HG03342 (cell line): Measurements from ENCODE around the gene SH3PXD2B.
"Not testable (repeated sequence)": the region's sequence is repeated elsewhere in the genome, so short reads cannot be mapped to it uniquely, and the experiment has no call there.

ENCODE experiments used
- ATAC-seq: cut with Tn5 transposase; IDR thresholded peaks from one replicate; pipeline ENCODE4 v1.9.1; 2021; ENCODE audit warnings: mild to moderate bottlenecking, moderate library complexity; ENCODE audit not compliant: unreplicated experiment

Gene SH3PXD2B

DNA sequence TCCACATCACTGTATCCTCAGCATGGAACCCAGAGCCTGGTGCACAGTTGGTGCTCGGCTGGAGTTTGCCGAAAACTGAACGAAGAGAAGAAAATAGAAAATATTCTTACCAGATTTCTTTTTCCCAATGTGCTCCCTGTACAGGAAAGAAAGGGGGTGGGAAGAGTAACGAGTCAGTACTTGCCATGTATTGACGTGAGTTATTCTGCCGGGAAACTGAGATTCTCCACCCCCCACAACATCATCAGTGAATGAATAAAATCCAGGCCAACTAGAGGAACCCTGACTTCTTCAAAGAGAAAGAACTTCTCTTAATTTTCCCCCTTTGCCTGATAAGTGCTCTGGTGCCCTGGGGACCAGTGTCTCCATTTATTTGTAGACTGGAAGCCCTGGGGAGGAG is 80.6 kb downstream of the SH3PXD2B start:
- ATAC-seq = no peak

DNA sequence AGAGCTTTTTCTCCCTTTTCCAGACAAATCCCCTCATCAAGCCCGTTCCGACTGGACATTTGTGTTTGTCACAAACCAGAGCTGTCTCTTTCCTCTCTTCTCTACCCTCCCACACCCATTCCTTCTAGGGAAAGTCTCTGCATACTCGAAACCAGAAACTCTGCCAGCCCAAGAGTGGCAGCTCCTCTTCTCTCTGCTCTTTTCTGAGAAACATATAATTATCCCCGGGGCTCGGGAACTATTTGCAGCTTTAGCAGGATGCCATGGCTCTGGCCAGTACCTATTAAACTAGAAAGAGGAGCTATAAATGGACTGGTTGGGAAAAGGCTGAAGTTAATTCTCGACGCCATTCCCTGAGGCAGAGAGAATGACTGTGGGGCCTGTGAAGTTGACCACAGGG is 82.6 kb downstream of the SH3PXD2B start:
- no peak for ATAC-seq

DNA sequence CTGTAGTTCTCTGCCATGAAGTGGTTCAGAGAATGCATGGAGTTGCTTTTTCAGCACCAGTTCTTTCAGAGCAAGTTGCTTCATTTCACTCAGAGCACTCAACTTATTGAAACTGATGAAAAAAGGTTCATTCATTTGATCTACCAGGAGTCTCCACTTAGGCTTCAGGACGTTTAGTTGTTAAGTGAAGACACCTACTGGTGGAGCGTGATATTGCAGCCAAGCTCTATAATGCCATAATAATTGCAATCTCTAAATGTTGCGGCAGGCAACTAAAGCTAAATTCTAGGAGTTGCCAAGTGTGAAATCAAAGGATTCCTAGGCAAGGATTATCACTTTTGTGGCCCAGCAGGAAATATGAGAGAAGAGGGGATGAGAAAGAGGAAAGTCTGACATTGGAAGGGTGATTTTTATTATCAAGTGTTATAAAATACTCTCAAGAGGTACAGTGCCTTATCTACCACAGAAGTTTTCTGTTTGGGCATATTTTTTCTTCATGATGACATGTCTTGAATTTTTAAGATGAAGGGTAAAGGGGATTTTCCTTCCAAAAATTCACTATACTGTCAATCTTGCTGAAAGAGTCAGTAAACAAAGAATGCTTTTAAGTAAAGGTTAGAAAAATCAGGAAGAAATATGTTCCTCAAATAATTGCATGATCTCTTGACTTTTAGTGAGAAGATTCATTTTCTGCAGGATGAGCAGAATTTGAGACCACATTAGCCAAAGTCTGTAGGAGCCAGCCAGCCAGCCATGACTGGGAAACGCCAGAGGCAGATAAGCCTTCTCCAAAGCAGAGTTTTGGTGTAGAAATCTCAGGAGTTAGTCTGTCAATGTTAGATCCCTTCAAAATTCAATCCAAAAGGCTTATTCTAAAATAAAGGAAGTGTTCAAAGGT is 83.4 kb downstream of the SH3PXD2B start:
- no peak for ATAC-seq

DNA sequence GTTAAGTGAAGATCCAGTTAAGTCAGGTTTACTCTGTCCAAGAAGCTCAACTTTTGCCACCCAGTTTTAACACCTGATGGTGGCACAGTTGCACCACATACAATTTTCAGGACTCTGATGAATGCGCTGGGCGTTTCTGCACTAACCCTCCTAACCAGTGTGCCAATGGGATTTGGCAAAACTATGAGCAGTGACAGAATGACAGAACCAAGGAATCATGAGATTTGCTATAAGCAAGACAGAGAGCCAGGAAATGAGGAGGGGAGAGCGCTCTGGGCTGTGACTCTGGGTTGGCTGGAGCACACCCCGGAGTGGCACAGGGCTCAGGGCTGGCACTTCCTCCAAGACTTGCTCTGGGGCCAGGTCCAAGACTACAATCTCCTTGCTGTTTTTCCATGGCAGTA is 84.1 kb downstream of the SH3PXD2B start:
- no peak for ATAC-seq

DNA sequence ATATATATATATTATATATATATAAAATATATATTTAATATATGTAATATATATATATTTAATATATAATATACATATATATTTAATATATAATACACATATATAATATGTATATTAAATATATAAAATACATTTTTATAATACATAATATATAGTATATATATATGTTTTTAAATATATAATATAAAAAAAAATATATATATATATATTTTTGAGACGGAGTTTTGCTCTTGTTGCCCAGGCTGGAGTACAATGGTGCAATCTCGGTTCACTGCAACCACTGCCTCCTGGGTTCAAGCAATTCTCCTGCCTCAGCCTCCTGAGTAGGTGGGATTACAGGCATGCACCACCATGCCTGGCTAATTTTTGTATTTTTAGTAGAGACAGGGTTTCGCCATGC is 85.6 kb downstream of the SH3PXD2B start:
- ATAC-seq = not testable (repeated sequence)

DNA sequence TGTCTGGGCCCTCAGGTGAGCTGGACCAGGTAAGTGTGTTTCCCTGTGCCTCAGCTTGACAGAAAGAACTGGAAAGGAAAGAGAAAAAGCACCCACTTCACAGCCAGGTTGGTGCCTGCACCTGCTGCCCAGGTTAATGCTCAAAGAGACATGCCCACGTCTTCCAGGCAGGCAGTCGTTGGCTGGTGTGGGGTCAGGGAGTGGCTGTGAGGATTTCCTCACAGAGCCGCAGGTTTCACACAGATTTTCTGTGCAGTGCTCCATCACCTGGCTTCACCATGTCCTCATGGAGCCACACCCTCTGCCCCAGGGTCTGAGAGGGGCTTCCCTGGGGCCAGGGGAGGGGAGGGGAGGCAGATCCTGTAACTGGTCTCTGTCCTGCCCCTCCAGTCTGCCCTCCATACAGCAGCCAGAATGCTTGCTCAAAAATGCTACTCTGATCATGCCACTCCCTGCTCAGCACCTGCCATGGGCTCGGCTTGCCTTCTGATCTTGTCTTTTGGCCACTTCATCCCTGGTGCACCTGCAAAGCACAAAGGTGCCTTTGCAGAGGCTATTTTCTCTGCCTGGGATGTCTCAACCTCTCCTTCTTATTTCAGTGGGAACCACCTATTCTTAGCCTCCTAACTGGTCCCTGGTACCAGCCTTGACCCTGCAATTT is 88.2 kb downstream of the SH3PXD2B start:
- no peak for ATAC-seq

DNA sequence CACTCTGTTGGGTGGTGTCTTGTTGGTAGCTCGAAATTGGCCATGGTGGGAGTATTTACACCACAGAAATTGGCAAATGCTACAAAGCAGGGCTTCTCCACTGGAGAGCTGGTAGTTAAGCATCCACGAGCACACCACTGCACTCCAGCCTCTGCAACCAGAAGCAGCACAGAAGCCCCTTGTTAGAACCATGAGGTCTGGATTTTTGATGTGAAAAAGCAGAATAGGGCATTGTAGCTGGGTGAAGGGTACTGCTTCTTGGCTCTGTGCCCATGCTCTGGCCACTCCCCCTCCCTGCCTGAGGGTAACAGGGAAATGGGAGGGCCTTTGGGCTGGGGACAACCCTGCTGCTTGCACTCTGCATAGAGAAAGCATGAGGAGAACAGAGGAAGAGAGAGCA is 89.6 kb downstream of the SH3PXD2B start:
- no peak for ATAC-seq

DNA sequence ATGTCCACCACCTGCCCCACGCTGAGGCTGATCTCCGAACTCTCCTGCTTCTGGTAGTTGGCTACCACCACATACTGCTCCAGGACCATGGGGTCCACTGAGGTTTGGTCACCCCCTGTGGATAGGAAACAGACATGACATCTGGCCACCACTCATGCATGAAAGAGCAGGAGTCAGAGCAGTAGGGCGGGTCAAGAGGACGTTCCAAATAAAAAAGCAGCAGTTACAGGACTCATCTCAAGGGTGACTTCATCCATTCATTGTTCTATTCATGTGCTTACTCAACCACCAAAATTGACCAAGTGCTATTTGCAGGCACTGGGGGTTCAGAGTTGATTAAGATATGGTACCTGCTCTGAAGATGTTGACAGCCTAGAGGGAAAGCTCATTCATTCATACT is 91.6 kb downstream of the SH3PXD2B start:
- no peak for ATAC-seq

DNA sequence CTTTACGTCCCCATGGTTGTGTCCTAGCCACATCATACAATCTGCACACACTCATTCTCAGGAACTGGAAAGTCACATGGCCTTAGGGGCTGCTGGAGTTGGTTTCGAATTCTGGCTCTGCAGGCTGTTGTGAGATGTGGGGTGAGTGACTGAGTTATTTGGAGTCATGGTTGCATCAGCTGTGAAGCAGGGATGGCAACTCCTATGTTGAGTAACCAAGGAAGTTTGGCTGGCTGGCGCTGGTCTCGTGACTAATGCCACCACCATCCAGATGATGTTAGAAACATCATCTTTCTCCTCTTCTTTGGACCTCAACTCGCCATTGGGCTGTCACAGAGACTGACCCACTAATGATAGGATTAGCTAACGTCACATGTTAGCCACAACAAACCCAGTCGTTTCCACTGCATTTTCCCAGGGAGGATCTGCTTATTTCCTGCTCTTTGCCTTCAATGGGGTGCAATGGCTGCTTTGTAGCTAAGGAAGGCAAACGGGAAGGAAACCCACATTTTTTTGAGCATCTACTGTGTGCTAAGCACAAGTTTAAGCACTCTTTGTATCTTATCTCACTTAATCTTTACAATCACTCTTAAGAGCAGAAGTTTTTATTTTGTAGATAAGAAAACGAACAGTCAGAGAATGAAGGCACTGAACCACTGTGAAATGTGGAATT is 92.6 kb downstream of the SH3PXD2B start:
- ATAC-seq = no peak

DNA sequence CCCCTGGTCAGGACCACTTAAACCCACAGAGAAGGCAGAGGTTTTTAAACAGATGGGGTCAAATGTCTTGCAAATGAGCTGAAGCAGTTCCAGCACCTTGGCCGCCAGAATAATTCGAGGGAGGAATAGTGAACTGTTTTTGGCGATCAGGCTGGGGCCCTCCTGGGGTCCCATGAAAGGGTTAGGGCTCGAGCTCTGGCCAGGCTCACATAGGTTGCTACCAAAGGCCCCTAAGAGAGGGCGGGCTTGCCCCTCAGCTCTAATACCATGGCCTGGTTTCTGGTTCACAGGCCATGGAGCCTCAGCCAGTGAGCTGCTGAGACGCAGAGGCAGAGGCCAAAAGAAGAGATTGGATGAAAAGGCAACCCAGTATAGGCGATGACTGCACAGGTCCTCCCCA is 96.0 kb downstream of the SH3PXD2B start:
- no peak for ATAC-seq

DNA sequence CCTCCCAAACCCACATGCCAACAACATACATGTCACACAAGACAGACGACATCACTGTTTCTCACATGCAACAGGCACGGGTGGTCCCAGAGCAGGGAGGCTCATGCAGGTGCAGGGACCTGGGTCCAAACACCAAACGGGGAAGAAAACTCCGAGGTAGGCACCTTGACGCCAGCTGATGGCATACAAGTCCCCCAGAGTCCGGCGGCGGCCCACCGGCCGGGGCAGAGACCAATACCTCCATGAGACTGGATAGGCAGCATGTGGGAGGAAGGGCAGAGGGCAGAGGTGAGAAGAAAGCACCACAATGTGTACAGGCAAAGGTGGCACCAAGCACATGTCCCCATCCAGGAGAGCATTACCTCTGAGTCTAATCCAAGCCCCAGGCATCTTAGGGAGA is 97.8 kb downstream of the SH3PXD2B start:
- ATAC-seq = no peak

DNA sequence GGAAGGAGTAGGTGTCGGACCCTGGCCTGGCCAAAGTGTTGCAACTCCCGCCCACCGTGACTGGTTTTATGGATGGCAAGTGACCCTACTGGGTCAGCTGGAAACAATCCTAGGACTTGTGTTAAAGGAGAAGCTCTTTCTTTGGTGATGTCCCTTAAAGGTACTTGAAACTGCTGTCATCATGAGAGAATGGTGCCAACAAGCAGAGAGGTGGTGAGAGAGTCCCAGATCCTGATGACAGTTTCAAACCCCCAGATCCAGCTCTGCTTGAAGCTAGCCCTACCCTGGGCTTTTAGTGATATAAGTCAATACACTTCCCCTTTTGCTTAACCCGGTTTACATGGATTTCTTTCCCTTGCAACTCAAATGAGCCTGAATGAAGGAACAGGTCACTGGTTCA is 98.3 kb downstream of the SH3PXD2B start:
- no peak for ATAC-seq

DNA sequence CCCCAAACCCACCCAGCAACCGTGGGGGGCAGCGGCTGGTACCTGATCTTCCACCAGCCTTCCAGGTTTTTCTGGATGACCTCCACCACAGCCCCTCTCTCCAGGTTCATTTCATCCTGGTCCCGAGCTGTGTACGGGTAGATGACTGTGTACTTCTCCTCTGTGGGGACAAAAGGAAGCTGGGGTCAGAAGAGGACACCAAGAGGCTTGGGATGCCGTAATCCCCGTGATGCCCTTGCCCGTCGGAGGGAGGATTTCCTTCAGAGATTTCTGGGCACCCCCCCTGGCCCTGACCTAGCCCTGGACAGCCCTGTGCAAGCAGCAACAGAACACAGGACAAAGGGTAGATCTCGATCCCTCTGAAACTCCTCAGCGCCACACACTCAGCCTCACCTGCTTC is 100.5 kb downstream of the SH3PXD2B start:
- ATAC-seq = no peak

DNA sequence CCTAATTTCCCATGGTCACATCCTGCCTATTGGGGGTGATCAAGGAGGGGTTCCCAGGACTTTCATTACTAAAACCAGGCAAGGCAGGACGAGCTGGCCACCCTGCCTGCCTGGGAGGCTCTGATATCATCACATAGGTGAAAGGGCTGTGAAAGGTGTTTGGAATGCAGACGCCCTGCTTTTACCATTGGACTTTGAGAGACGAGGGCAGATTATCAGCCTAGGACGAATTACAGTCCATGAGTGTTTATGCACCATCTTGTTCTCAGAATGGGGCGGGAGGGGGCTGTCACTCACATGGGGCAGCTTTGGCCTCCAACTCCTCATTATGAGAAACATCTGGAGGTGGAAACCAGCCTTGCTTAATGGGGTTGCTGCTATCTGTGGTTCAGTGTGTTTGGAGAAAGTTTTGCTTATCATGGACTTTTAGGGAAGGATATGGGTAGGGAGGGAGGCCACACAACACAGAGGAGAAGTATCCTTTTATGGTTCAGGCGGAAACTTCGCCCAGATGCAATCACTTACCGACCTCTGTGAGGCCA is 101.0 kb downstream of the SH3PXD2B start:
- no peak for ATAC-seq

DNA sequence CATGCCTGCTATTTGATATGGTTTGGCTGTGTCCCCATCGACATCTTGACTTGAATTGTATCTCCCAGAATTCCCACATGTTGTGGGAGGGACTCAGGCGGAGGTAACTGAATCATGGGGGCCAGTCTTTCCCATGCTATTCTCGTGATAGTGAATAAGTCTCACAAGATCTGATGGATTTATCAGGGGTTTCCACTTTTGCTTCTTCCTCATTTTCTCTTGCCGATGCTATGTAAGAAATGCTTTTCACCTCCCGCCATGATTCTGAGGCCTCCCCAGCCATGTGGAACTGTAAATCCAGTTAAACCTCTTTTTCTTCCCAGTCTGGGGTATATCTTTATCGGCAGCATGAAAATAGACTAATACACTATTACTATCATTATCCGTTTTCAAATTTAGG is 101.8 kb downstream of the SH3PXD2B start:
- not testable (repeated sequence) for ATAC-seq

DNA sequence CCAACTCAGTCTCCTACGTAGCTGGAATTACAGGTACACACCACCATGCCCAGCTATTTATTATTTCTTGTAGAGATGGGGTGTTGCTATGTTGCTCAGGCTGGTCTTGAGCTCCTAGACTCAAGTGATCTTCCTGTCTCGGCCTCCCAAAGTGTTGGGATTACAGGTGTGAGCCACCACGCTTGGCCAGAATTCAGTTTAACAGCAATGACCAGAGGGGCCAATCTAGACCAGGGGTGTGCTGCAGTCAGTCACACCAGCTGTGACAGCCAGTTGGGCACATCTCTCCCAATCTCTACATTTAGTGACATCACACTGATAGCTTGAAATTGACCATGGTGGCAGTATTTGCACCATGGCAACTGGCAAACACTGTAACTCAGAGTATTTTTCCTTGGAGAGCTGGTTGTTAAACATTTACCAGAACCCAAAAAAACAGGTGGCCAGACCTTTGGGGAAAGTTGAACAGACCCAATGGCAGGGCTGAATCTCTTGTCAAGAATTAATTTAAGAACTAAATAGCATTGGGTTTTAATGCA is 103.0 kb downstream of the SH3PXD2B start:
- no peak for ATAC-seq

DNA sequence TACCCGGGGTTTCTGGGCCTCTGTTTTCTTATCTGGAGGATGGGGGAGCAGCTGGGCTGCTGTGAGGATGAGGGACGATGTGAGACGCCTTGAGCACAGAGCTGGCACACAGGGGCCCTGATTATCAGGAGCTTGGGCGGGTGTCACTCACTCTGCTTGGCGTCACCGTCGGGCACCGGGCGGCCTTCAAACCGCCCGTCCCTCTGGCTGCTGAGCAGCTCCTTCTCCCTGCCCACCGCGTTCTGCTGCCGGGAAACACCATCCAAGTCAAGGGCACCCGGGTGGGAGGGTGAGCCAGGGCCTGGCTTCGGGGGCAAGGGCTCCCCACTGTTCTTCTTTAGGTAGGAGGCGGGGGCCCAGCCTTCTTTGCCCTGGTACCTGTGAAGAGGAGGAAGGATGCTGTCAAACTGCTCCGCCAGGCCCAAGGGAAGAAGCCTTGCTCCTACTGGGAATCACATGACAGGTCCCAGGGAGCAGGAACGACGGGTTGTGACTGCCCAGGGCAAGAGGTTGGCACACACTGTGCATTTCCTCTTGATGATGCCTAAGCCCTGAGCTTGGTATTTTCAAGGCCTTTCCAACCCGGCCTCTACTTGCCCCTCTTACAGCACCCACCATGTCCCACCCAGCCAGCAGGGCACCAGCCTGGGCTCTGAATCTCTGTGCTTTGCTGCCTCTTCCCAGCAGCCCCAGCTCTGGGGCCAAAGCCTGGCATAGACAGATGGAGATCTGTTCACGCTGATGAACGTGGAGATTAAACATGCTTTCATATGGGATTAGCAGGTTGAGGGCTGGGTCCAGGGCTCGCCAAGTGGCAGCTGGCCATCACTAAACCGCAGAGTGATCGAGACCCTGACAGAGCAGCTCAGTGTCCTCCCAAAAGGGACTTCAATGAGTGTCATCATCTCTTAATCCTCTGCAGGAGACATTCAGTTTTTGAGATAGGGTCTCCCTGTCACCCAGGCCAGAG is 103.8 kb downstream of the SH3PXD2B start:
- ATAC-seq = no peak

DNA sequence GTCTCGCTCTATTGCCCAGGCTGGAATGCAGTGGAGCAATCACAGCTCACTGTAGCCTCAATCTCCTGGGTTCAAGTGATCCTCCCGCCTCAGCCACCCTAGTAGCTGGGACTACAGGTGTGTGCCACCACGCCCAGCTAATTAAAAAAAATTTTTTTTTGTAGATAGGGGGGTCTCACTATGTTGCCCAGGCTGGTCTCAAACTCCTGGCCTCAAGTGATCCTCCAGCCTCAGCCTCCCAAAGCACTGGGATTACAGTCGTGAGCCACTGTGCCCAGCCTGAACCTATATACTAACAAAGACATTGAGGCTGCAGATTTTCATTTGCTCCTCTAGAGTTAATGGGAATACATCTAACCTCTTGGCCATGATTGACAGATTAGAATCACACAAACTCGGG is 105.6 kb downstream of the SH3PXD2B start:
- not testable (repeated sequence) for ATAC-seq

DNA sequence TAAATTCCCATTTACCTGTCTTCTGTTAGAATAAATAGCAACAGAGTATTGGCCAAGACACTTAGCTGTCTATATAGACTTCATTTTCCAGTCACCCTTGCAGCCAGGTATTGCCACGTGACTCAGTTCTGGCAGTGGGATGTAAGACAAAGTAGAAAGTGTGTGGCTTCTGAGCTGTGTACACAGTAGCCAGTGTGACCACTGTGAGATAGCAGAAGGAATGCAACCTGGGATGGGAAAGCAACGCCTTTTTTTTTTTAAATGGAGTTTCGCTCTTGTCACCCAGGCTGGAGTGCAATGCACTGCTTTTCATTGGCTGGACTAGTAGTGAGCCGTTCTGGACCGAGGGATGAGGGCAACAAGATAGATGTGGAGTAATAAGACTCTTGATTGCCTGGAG is 106.2 kb downstream of the SH3PXD2B start:
- no peak for ATAC-seq

DNA sequence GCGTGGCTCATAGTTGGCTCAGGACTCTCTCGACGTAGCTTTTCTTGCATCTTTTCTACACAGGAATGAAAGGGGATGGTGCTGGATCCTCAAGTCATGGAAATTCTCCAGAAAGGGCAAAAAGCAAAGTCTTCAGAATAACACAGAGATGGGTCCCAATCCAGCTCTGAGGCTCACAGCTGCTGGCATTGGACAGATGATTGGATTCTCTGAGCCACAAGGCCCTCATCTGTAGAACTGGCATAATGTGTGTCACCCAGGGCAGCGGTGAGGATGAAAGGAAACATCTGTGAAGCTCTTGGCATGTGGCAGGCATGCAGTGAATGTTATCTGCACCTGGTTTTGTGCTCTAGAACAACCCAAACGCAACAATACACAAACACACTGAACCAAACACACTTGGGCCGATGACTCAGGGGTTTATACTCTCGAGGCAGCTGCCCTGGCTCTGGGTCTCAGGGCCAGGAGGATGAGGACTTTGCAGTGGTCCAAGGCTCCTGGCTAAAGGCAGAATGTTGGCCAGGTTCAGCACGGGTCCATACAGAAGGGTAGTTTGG is 106.8 kb downstream of the SH3PXD2B start:
- ATAC-seq = no peak
